Adrenal gland (tissue), 12 donors: Measurements from ENCODE around the gene ANKRD18A. TPM values are rescaled to one million over a fixed set of nuclear protein-coding genes. Genes with fewer than 3 reads are reported as not detected.

Source experiments
- DNase-seq, 7 donors: peaks; one replicate each; pipeline ENCODE4 v3.0.0-alpha.2; 2019 to 2020
- H3K27ac ChIP-seq, 5 donors: fragments of 200-600 bp; sonication (generic) in 4 of 5; 1 replicate in 3 of 5; 2 replicates in 2 of 5; pipeline versions ENCODE4 v1.5.1 to v1.8.0; 2016 to 2020; ENCODE audit warnings: mild to moderate bottlenecking in 1 of 5
- H3K27me3 ChIP-seq: fragments of 200-600 bp; 2 replicates; pipeline ENCODE4 v1.8.0; 2021
- H3K36me3 ChIP-seq, 2 donors: fragments of 200-600 bp; replicated peaks in 1 of 2; 1 replicate in 1 of 2; 2 replicates in 1 of 2; pipeline versions ENCODE4 v1.5.1 to v1.8.0; 2018 to 2022
- H3K4me1 ChIP-seq, 2 donors: fragments of 200-600 bp; replicated peaks in 1 of 2; 1 replicate in 1 of 2; 2 replicates in 1 of 2; pipeline versions ENCODE4 v1.5.1 to v1.8.0; 2018 to 2021
- H3K4me3 ChIP-seq, 4 donors: fragments of 200-600 bp; sonication (generic) in 3 of 4; one replicate each; pipeline ENCODE4 v1.5.1; 2016 to 2018
- H3K9me3 ChIP-seq, 3 donors: fragments of 200-600 bp; sonication (generic) in 1 of 3; replicated peaks in 1 of 3; 1 replicate in 2 of 3; 2 replicates in 1 of 3; pipeline versions ENCODE4 v1.5.1 to v1.8.0; 2016 to 2021
- CTCF ChIP-seq, 6 experiments: fragments of 450-650 bp in 4 of 6; fragments of 200-600 bp in 2 of 6; sonication (generic) in 1 of 6; IDR thresholded peaks; 1 replicate in 5 of 6; 2 replicates in 1 of 6; pipeline versions ENCODE4 v1.5.1 to v1.8.0; 2016 to 2021; ENCODE audit warnings: antibody characterized with exemption in 6 of 6, mild to moderate bottlenecking in 2 of 6, moderate library complexity in 1 of 6
- POLR2A ChIP-seq, 2 donors: fragments of 450-650 bp; IDR thresholded peaks; one replicate each; pipeline ENCODE4 v1.6.1; 2017; ENCODE audit warnings: antibody characterized with exemption in 2 of 2, mild to moderate bottlenecking in 2 of 2, moderate library complexity in 1 of 2
- WGBS, 4 donors: extraction: QIAGEN DNeasy Blood & Tissue Kit in 2 of 4; methylation state at CpG; one replicate each; pipeline versions ENCODE4 v1.1.5 to v1.1.7; 2013 to 2017; 5-methylcytosine and 5-hydroxymethylcytosine counted together
- intact Hi-C, 2 donors: fragments of 100-400 bp; cut with DNase I; formaldehyde crosslinking; loops; one replicate each; pipeline versions ENCODE4 v1.14.1 to v1.15.0; 2022 to 2023
- polyA plus RNA-seq, 3 donors: library from polyadenylated mRNA; stranded (reverse); fragments of 200-250 nt in 2 of 3; fragments of 350-450 nt in 1 of 3; fragmentation: Illumina TruSeq in 1 of 3; extraction: RNeasy Lipid Tissue Mini Kit (QIAGEN cat#74804) in 1 of 3; gene quantifications; one replicate each; pipeline ENCODE4 v1.2.3, GENCODE V29; 2013 to 2014
- total RNA-seq, 9 donors: library from RNA; depleted of rRNA in 4 of 9; stranded (reverse); fragments of >200 nt in 4 of 9; fragments of 120-200 nt in 1 of 9; fragmentation: NEBNext Ultra II Directional in 1 of 9; extraction: Animal tissue kit (Norgen Biotek cat#: 25700) in 1 of 9; gene quantifications; one replicate each; pipeline versions ENCODE4 v1.1.0 to v1.2.4, GENCODE V29; 2013 to 2023
- donor health status: healthy with polysubstance abuse.
- donor health status: Bipolar disorder and iron deficiency.
- donor health status: DM: yes; HTN: yes; CAD: no.
- donor health status: DM: no; HTN: no; CAD: no.
- donor health status: DM: no; HTN: no; CAD: no.
- donor health status: DM: yes; HTN: yes; CAD: no.

Gene ANKRD18A
- total and polyA plus RNA-seq, 12 donors, result 0.07 to 0.56 (median 0.15) TPM; not detected in 4

DNA sequence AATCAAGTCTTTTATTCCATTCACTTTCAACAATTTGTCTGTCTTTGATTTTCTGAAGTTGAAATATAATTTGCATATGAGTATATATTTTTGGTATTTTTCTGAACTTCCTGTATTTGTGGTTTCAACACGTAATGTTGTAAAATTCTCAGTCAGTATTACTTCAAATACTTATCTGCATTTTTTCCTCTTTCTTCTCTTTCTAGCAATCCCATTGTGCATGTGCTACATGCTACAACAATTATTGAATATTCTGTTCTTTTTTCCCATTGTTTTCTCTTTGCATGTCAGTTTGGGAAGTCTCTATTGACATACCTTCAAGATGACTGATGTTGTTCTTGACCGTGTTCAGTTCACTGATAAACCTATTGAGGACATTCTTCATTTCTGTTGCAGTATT lies 5.6 kb upstream of the ANKRD18A start:
- Histone ChIP-seq H3K4me1 (peaks cover 3 to 7% of the 10 kb centered on the region in 2 donors), H3K9me3 (no peaks in the 10 kb centered on the region), H3K4me3 (no peak overlapping the region), H3K27ac (no peak overlapping the region), H3K27me3 (peaks cover 26% of the 10 kb centered on the region), H3K36me3 (no peaks in the 10 kb centered on the region)
- TF ChIP-seq CTCF (IDR thresholded peaks at IDR 0.05) (no peak), POLR2A (IDR thresholded peaks at IDR 0.05) (no peak)
- intact Hi-C loops, result no loop called here
- WGBS, 4 donors, result 69 to 82% (median 71%) methylated on average over 2 of the region's 2 CpGs
- no peak for DNase-seq

DNA sequence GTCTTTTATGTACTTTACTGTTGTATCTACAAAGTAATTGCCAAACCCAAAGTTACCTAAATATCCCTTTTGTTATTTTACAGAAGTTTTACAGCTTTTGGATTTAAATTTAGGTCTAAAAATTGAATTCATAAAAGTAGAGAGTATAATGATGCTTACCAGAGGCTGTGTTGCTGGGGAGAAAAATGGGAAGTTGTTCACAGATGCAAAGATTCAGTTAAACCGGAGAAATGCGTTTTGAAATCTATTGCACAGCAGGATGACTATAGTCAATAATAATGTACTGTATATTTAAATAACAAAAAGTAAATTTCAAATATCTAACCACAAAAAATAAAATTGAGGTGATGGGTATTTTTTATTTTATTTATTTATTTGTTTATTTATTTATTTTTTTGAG lies 2.6 kb upstream of the ANKRD18A start:
- Histone ChIP-seq H3K9me3 (no peaks in the 10 kb centered on the region), H3K27me3 (peaks cover 49% of the 10 kb centered on the region), H3K36me3 (no peaks in the 10 kb centered on the region), H3K27ac (no peak overlapping the region), H3K4me1 (peaks cover 3 to 18% of the 10 kb centered on the region in 2 donors), H3K4me3 (no peak overlapping the region)
- TF ChIP-seq CTCF (IDR thresholded peaks at IDR 0.05), result no peak
- TF ChIP-seq POLR2A (IDR thresholded peaks at IDR 0.05), result no peak
- no peak for DNase-seq
- WGBS, 4 donors, result 59 to 76% (median 70%) methylated on average over 2 of the region's 2 CpGs
- intact Hi-C loops, result no loop called here

GRCh38 chr9:38622288-38622674 lies 1.9 kb upstream of the ANKRD18A start:
- Histone ChIP-seq H3K4me3 (no peak overlapping the region), H3K27me3 (peaks cover 50% of the 10 kb centered on the region)
- 0 to 14% (median 4%) methylated on average over 9 to 30 of the region's 30 CpGs for WGBS, 4 donors

More at GRCh38 chr9:38622288-38622674, 1.9 kb upstream of the ANKRD18A start:
- H3K4me1 ChIP-seq, result peaks cover 3 to 18% of the 10 kb centered on the region in 2 donors
- no peak overlapping the region for H3K27ac ChIP-seq
- intact Hi-C loops, result no loop called here
- H3K9me3 ChIP-seq, result no peaks in the 10 kb centered on the region
- TF ChIP-seq CTCF (IDR thresholded peaks at IDR 0.05) (no peak), POLR2A (IDR thresholded peaks at IDR 0.05) (no peak)
- H3K36me3 ChIP-seq, result no peaks in the 10 kb centered on the region
- DNase-seq, result peak in 4 of 7 donors; percentile 11 to 66 (median 18)
